AG09319 (cell line): ENCODE results near the gene SYT5.
"Not testable (repeated sequence)": the region's sequence is repeated elsewhere in the genome, so short reads cannot be mapped to it uniquely, and the experiment has no call there.

Experiments used
- DNase-seq: peaks from one replicate; pipeline ENCODE4 v3.0.0-alpha.2; 2010; ENCODE audit warnings: low read depth; ENCODE audit errors: extremely low read depth
- TF ChIP-seq, protein P1 (sequence below): IDR thresholded peaks from 2 replicates; pipeline ENCODE4 v1.5.1; 2011; ENCODE audit warnings: low read depth, mild to moderate bottlenecking, inconsistent platforms, low read length, moderate library complexity

Gene SYT5

DNA sequence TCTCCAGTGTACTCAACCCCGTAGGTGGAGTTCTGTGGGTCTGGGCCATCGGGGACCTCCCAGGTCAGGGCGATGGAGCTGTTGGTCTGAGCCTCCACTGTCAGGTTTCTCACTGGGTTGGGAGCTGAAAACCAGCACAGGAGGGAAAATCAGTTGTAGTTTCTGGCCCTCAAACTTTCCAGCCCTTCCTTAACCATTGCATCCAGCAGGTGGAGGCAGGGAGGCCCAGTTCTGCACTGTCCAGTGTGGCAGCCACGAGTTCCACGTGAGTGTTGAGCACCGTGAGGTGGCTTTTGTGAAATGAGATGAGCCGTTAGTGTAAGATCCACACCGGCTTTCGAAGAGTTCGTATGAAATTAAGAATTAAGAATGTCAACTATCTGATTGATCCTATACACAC lies 22.1 kb upstream of the SYT5 start:
- TF ChIP-seq, protein P1, sequence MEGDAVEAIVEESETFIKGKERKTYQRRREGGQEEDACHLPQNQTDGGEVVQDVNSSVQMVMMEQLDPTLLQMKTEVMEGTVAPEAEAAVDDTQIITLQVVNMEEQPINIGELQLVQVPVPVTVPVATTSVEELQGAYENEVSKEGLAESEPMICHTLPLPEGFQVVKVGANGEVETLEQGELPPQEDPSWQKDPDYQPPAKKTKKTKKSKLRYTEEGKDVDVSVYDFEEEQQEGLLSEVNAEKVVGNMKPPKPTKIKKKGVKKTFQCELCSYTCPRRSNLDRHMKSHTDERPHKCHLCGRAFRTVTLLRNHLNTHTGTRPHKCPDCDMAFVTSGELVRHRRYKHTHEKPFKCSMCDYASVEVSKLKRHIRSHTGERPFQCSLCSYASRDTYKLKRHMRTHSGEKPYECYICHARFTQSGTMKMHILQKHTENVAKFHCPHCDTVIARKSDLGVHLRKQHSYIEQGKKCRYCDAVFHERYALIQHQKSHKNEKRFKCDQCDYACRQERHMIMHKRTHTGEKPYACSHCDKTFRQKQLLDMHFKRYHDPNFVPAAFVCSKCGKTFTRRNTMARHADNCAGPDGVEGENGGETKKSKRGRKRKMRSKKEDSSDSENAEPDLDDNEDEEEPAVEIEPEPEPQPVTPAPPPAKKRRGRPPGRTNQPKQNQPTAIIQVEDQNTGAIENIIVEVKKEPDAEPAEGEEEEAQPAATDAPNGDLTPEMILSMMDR = peak; percentile 6
- DNase-seq = not testable (repeated sequence)

DNA sequence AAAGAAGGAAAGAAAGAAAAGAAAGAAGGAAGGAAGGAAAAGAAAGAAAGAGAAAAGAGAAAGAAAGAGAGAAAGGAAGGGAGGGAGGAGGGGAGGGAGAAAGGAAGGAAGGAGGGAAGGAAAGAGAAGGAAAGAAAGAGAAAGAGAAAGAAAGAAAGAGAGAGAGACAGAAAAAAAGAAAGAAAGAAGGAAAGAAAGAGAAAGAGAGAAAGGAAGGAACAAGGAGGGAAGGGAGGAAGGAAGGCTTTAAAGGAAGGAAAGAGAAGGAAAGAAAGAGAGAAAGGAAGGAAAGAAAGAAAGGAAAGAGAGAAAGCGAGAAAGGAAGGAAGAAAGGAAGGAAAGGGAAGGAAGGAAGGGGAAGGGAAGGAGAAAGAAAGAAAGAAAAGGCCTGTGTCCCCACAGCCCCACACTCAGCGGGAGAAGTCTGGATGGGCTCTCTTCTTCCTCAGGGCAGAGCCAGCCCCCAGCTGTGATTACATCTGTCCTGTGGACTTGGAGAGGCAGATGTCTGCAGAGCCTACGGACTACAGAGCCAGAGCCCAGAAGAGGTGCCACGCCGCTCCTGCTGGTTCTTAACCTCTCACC lies 19.6 kb upstream of the SYT5 start:
- no peak for DNase-seq
- TF ChIP-seq, protein P1 = no peak

DNA sequence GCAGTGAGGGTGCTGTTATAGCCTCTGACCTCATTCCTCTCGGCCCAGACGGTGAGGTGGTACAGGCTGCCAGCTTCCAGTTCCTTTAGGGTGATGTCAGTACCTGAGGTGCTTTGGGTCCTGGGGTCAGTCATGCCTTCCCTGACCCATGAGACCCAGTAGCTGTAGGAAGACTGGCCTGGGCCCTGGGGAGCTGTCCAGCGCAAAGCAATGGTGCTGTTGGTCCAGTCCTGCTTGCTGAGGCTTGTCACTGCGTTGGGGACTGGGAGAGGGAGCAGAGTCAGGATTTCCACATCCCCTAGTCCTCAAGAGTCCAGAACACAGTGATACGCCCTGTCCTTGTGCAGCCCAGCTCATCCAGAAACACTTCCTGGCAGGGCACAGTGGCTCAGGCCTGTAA lies 18.6 kb upstream of the SYT5 start:
- no peak for DNase-seq
- TF ChIP-seq, protein P1 = no peak

- TF ChIP-seq, protein P1 = no peak
- DNase-seq = no peak
These were observed 17.4 kb upstream of the SYT5 start for GRCh38 chr19:55197528-55197927.

DNA sequence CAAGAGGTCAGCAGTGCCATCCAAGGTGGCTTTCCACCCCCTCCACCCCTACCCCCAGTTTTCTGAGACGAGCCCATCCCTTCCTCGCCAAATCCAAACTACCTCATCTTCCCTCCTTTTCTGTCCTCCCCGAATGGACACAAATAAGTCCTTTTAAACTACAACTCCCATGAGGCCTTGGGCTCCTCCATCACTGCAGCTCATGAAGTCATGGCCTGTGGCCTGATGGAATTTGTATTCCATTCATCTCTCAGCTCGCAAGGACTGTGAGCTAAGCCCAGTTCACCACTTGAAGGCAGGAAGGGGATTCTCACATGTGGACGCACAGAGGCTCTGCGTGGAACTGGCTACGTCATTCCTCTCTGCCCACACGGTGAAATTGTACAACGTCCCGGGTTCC lies 16.7 kb upstream of the SYT5 start:
- no peak for DNase-seq

DNA sequence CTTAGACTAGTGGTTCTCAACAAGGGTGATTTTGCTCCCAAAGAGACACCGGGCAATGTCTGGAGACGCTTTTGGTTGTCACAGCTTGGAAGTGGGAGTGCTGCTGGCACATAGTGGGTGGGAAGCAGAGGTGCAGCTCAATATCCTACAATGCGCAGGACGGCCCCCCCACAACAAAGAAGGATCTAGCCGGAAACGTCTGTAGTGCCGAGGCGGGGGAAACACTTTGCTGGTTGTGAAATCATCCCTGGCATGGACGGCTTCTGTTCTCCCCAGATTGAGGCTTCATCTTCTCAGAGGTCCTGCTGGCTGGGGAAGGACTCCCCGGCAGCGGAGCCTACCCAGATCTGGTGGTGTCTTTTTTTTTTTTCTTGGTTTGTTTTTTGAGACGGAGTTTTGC lies 13.4 kb upstream of the SYT5 start:
- TF ChIP-seq, protein P1 = no peak
- no peak for DNase-seq

More for the DNA sequence above, 16.7 kb upstream of the SYT5 start:
- TF ChIP-seq, protein P1 = no peak

- TF ChIP-seq, protein P1 = no peak
These were observed 9.3 kb upstream of the SYT5 start for GRCh38 chr19:55189403-55189835.

More at GRCh38 chr19:55189403-55189835, 9.3 kb upstream of the SYT5 start:
- peak; percentile 88 for DNase-seq
